Esophagus (tissue), 2 donors: ENCODE measurements around the gene THAP3. TPM values are rescaled to one million over a fixed set of nuclear protein-coding genes. Genes with fewer than 3 reads are reported as not detected.
"Not testable (repeated sequence)": the region's sequence is repeated elsewhere in the genome, so short reads cannot be mapped to it uniquely, and the experiment has no call there.

Experiments used
- H3K27ac ChIP-seq, 2 donors: one replicate each; pipeline ENCODE4 v1.5.1; 2013; ENCODE audit warnings: low read depth in 2 of 2, mild to moderate bottlenecking in 2 of 2, inconsistent platforms in 1 of 2, low read length in 1 of 2, moderate library complexity in 1 of 2
- H3K27me3 ChIP-seq, 2 donors: one replicate each; pipeline ENCODE4 v1.6.1; 2013; ENCODE audit warnings: low read length in 2 of 2, control low read depth in 1 of 2, mild to moderate bottlenecking in 1 of 2; ENCODE audit not compliant: insufficient read depth in 2 of 2, control insufficient read depth in 1 of 2
- H3K36me3 ChIP-seq, 2 donors: one replicate each; pipeline ENCODE4 v1.6.1; 2013; ENCODE audit warnings: low read length in 1 of 2; ENCODE audit not compliant: control insufficient read depth in 2 of 2, insufficient read depth in 2 of 2
- H3K4me1 ChIP-seq, 2 donors: one replicate each; pipeline ENCODE4 v1.6.1; 2013; ENCODE audit warnings: low read length in 1 of 2; ENCODE audit not compliant: control insufficient read depth in 2 of 2, insufficient read depth in 2 of 2
- H3K4me3 ChIP-seq, 2 donors: one replicate each; pipeline ENCODE4 v1.5.1; 2013; ENCODE audit warnings: low read length in 2 of 2, mild to moderate bottlenecking in 2 of 2, low read depth in 1 of 2, moderate library complexity in 1 of 2
- H3K9me3 ChIP-seq, 2 donors: one replicate each; pipeline ENCODE4 v1.6.1; 2013; ENCODE audit warnings: mild to moderate bottlenecking in 2 of 2, low read depth in 1 of 2, low read length in 1 of 2, moderate library complexity in 1 of 2; ENCODE audit not compliant: control insufficient read depth in 2 of 2, insufficient read depth in 1 of 2
- WGBS, 2 donors: extraction: QIAGEN DNeasy Blood & Tissue Kit; methylation state at CpG; one replicate each; pipeline ENCODE4 v1.1.7; 2013; 5-methylcytosine and 5-hydroxymethylcytosine counted together
- polyA plus RNA-seq, 2 donors: library from polyadenylated mRNA; stranded (reverse); fragments of 200-250 nt; gene quantifications; one replicate each; pipeline ENCODE4 v1.2.3, GENCODE V29; 2013
- donor health status: healthy with polysubstance abuse.
- donor health status: Bipolar disorder and iron deficiency.

The THAP3 gene
- polyA plus RNA-seq, 2 donors, result 10.5 to 18.1 TPM

DNA sequence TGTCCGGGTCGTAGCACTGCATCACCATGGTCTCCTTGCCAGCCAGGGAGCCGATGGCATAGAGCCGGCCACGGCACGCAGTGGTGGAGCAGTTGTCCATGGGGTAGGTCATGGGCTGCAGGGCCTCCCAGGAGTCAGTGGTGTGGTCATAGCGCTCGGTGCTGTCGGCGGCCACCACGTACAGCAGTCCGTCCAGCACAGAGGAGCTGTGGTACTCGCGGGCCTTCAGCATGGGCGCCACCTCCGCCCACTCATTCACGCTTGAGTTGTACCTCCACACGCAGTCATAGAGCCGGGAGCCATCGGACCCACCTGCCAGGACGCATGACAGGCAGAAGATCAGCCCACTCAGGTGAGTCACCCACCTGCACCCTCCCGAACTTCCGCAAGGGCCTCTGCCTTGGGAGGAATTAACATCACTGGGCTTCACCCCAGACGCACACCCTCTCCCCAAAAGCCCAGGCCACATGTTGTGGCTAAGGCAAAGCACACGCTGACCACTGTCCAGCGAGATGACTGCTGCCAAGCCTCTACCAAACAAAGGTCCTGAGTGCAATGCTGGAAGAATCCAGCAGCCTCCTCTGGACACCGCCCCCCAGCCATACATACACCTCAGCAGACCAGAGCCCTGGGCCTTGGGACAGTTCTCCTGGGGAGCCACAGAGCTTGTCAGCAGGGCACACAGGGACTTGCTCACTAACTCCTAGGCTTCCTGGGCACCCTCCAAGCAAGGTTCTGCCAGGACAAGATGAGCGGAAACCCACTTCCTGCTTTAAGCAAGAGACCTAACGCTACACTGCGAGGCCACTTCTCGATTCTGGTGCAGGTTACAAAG, 25.3 kb upstream of the THAP3 start:
- WGBS, 2 donors, result 39 to 50% methylated on average over 31 of the region's 31 CpGs
- peak overlapping the region; percentile 97 for H3K27ac ChIP-seq
- peak overlapping the region; percentile 46 to 98 for H3K4me3 ChIP-seq
- H3K36me3 ChIP-seq, result peaks cover 12 to 39% of the 10 kb centered on the region in 2 donors
- no peaks in the 10 kb centered on the region for H3K9me3 ChIP-seq
- no peaks in the 10 kb centered on the region for H3K27me3 ChIP-seq
- H3K4me1 ChIP-seq, result peaks cover 12 to 28% of the 10 kb centered on the region in 2 donors

DNA sequence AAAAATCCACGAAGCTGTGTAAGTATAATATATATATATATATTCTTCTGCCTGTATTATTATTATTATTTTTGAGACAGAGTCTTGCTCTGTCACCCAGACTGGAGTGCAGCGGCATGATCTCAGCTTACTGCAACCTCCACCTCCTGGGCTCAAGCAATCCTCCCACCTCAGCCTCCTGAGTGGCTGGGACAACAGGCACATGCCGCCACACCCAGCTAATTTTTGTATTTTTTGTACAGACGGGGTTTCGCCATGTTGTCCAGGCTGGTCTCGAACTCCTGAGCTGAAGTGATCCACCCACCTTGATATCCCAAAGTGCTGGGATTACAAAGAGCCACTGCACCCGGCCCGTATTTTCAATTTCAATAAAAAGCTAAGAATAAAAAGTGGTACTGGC, 24.7 kb upstream of the THAP3 start:
- H3K9me3 ChIP-seq, H3K27me3 ChIP-seq: not testable (repeated sequence)
- H3K4me3 ChIP-seq, result peak overlapping the region; percentile 98
- H3K4me1 ChIP-seq, result peaks cover 12 to 28% of the 10 kb centered on the region in 2 donors
- H3K27ac ChIP-seq, result peak overlapping the region; percentile 97 to 99
- peaks cover 12 to 37% of the 10 kb centered on the region in 2 donors for H3K36me3 ChIP-seq
- WGBS, 2 donors, result 30 to 36% methylated on average over 8 of the region's 8 CpGs

DNA sequence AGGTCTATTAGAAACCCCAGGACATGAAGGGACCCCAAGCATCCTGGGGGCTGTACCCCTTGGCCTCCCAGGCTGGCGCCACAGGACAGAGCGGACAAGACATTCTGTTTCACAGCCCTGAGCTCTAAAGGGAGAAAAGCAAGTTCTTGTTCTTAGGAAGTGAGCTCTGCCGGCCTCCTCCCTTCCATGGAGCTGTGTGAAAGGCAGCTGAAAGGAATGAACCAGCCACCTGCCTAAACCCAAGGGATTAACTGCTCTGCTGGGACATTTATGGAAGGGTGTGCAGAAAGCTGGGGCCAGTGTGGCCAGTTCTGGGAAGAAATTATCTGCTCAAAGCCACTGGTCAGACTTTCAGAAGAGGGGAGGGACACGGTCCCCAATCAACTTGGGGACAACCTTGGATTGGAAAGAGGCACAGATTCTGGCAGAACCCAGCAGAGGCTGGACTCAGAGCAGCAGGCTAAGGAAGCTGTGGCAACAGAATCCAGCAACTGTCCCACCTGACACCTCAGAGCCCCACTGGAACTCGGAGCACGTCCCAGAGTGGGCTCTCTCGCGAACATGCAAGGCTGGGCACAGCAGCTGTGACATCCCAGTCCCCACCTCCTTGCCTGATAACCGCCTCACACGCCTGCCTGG, 24.1 kb upstream of the THAP3 start:
- H3K4me3 ChIP-seq, result peak overlapping the region; percentile 98
- peak overlapping the region; percentile 97 to 99 for H3K27ac ChIP-seq
- WGBS, 2 donors, result 11% methylated on average over 10 of the region's 10 CpGs
- H3K4me1 ChIP-seq, result peaks cover 12 to 25% of the 10 kb centered on the region in 2 donors
- peaks cover 9 to 33% of the 10 kb centered on the region in 2 donors for H3K36me3 ChIP-seq
- H3K27me3 ChIP-seq, result no peaks in the 10 kb centered on the region
- no peaks in the 10 kb centered on the region for H3K9me3 ChIP-seq

DNA sequence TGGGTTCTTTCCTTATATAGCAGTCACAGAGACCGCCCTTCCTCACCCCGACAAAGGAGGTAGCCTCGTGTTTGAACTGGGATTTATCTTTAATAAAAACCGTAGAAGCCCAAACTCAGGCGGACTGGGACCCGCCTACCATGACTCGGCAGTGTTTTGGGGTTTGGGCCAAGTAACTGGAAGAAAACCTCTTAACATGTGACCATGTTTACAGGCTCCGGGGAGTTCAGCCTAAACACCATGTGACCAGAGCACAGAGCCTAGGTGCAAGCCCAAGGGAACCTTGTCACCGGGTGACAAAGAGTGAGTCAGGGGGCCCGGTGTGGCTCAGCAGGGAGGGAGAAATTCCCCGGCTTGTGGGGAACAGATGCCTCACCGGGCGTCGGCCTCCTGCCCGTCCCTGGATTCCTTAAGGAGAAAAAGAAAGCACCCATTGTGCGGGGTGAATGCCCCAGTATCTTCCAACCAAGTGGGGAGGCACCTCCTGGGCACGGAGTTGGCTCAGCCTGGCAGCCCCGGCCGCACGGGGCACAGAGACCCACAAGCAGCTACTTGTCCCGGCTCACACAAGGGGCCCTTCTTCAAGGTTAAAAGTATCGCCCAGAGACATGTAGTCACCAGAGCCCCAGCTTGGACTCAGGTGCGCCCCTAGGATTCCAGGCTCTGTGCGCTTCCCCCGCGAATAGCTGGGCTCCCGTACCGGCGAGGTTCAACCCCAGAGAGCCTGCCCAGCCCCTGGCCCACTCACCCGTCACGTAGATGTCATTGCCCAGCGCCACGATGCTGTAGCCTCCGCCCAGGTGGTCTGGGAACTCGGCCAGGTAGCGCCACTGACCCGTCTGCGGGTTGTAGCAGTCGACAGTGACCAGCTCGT, 23.4 kb upstream of the THAP3 start:
- WGBS, 2 donors, result 0% methylated on average over 40 of the region's 40 CpGs
- H3K27ac ChIP-seq, result peak overlapping the region; percentile 97 to 99
- H3K4me1 ChIP-seq, result peaks cover 12 to 24% of the 10 kb centered on the region in 2 donors

DNA sequence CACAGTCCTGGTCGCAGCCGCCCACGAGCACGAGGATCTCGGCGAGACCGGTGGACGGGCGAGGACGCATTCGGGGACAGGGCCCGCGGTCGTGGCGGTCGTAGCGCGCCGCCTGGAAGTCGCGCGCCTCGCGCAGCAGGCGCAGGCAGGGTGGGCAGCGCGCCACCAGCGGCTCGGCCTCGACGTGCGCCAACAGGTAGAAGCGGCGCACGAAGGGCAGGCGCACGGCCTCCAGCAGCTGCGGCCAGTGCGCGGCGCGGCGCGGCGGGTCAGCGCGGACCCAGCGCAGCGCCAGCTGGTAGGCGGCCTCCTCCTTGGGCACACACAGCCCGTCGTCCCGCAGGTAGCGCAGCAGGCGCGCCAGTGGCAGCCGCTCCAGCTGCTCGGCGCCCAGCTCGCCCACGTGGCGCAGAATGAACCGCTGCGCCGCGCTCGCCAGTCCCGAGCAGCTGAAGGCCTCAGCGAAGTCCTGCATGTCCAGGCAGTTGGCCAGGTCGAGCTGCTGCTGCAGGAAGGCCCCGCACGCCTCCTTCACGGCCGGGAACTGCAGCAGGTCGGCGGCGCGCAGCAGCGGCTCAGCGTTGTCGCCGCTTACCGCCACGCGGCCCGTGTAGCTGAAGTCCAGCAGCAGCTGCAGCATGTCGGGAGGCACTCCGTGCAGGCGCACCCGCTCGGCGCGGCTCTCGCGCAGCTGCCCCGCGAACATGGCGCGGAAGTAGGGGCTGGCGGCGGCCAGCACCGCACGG, 22.6 kb upstream of the THAP3 start:
- Histone ChIP-seq H3K4me3 (peak overlapping the region; percentile 98), H3K27ac (peak overlapping the region; percentile 97 to 99), H3K9me3 (no peaks in the 10 kb centered on the region), H3K27me3 (no peaks in the 10 kb centered on the region), H3K36me3 (peaks cover 6 to 19% of the 10 kb centered on the region in 2 donors), H3K4me1 (peaks cover 9 to 19% of the 10 kb centered on the region in 2 donors)
- WGBS, 2 donors, result 0% methylated on average over 85 to 103 of the region's 103 CpGs

More for the DNA sequence above, 23.4 kb upstream of the THAP3 start:
- H3K4me3 ChIP-seq, result peak overlapping the region; percentile 98
- H3K27me3 ChIP-seq, result no peaks in the 10 kb centered on the region
- H3K36me3 ChIP-seq, result peaks cover 6 to 26% of the 10 kb centered on the region in 2 donors
- H3K9me3 ChIP-seq, result no peaks in the 10 kb centered on the region

DNA sequence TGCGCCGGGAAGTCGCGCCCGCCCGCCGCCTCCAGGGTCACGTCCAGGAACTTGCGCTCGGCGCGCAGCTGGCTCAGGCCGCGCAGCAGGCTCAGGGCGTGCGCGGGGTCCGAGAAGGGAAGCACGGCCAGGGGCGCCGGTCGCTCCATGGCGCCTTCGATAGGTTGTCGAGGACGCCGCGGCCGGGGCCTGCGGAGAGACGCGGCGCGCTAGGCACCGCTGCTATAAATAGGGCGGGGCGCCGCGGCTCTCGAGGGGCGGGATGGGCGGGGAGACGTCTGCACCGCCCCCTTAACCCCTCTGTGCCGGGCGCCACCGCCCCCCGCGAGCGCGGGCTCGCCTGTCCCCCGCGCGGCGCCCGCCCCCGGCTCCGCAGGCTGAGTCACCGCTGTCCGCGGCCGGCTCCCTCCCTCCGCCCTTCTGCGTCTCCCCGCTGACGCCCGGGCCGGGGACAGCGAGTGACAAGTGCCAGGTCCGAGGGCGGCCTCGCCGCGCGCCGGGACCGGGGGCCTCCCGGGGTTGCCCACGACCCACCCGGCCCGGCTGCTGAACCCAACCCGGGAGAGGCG, 21.9 kb upstream of the THAP3 start, which contains the start of gene KLHL21:
Gene KLHL21 (minus strand): TSS at position 201 of the 569 bp plus-strand sequence. CDS start 52 bp downstream, at position 149.
- H3K36me3 ChIP-seq, result peaks cover 1 to 12% of the 10 kb centered on the region in 2 donors
- H3K27me3 ChIP-seq, result no peaks in the 10 kb centered on the region
- peak within 1 kb of the TSS; percentile 97 to 99 for H3K27ac ChIP-seq
- H3K4me1 ChIP-seq, result peaks cover 6 to 13% of the 10 kb centered on the region in 2 donors
- 0% methylated on average over 55 to 84 of the region's 84 CpGs for WGBS, 2 donors
- H3K9me3 ChIP-seq, result no peaks in the 10 kb centered on the region
- H3K4me3 ChIP-seq, result peak within 1 kb of the TSS; percentile 98

DNA sequence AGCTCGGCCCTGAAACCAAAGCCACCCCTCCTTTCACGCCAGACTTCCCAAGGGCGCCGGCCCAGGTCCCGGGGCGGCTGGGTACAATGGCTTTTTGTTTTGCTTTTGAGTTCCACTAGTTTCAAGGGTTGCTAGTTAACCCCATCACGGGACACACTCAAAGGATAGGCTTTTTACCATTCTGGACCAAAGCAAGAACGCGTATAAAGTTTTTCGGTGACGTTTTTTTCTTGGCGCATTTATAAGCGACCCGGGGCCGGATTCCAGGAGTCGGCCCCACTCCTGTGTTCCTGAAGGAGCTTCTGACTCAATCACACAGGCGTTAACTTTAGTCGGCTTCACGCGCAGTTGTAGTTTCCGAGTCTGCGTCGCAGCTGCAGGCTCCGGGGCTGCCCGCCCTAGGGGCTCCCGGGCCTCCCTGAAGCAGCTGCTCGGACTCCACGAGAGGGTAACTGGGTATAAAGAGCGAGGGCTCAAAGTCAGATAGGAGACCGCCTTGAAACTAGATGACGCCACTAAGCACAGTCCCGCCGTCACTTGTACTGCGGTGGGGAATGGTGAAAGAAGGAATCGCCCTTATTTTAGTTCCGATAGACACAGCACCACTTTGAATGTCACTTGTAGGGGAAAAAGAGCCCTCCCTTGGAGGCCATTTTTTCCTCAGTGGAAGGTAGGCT, 21.3 kb upstream of the THAP3 start:
- H3K36me3 ChIP-seq, result peaks cover 0 to 9% of the 10 kb centered on the region in 2 donors
- H3K4me1 ChIP-seq, result peaks cover 4 to 10% of the 10 kb centered on the region in 2 donors
- H3K27ac ChIP-seq, result peak overlapping the region; percentile 97 to 99
- H3K9me3 ChIP-seq, result no peaks in the 10 kb centered on the region
- H3K27me3 ChIP-seq, result no peaks in the 10 kb centered on the region
- 1 to 2% methylated on average over 36 of the region's 36 CpGs for WGBS, 2 donors
- H3K4me3 ChIP-seq, result peak overlapping the region; percentile 61 to 98

DNA sequence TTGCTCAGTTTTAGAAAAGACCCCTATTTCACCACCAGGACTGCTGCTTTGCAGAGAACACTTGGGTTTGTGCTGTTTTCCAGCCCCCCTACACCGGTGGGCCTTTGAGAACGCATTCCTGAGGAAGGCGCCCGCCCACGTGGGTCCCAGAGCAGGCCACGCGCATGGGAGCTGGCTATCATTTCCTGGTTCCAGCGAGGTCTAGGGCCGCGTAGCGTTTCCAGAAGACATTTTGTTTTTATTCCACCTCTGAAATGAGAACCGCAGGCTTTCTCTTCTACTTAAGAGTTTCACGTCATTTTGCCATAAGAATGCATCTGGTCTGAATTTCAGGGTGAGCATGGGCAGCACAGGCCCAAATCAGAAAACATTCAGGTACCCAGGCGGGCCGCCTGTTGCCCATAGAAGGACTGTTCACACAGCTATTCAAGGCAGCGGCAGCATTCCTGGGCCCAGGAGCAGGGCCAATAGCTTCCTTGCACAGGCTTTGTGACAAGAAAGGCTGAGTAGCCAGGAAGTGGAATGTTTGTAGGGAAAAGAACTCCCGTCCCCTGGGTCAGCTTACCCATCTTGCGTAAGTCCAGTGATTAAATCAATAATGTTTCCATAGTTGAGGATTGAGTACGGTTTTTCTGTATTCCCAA, 20.6 kb upstream of the THAP3 start:
- peak overlapping the region in 1 of 2 donors; percentile 98 for H3K4me3 ChIP-seq
- H3K9me3 ChIP-seq, result no peaks in the 10 kb centered on the region
- peaks cover 0 to 5% of the 10 kb centered on the region in 2 donors for H3K36me3 ChIP-seq
- peaks cover 2 to 7% of the 10 kb centered on the region in 2 donors for H3K4me1 ChIP-seq
- H3K27me3 ChIP-seq, result no peaks in the 10 kb centered on the region
- H3K27ac ChIP-seq, result peak overlapping the region; percentile 97 to 99
- WGBS, 2 donors, result 18 to 32% methylated on average over 19 of the region's 19 CpGs
